AG04450 (cell line): ENCODE results near the gene INSR. TPM values are rescaled to one million over a fixed set of nuclear protein-coding genes. Genes with fewer than 3 reads are reported as not detected.
A peak's percentile ranks its signal among the peaks of the same experiment; 100 is the strongest.

ENCODE experiments used
- CTCF ChIA-PET: fragments of 300-600, 350-600 bp; formaldehyde crosslinking; extraction: SDS; loops from one replicate; lab custom pipeline; 2022; ENCODE audit warnings: antibody characterized with exemption, inconsistent platforms; lab: Charles Lee
- POLR2A ChIA-PET: fragments of 350-600 bp; formaldehyde crosslinking; extraction: SDS; loops from one replicate; lab custom pipeline; 2021; ENCODE audit warnings: antibody characterized with exemption, inconsistent platforms; lab: Yijun Ruan, JAX
- DNase-seq: peaks from one replicate; pipeline ENCODE4 v3.0.0-alpha.2; 2011; ENCODE audit warnings: low read depth, low spot score
- H3K27ac ChIP-seq: one replicate; pipeline ENCODE4 v1.5.1; 2012; ENCODE audit warnings: low read depth, low read length, control low read depth
- H3K27me3 ChIP-seq: one replicate; pipeline ENCODE4 v1.6.0; 2012; ENCODE audit warnings: low read length; ENCODE audit not compliant: control insufficient read depth, insufficient read depth
- H3K4me3 ChIP-seq: 2 replicates; pipeline ENCODE4 v1.5.1; 2011; ENCODE audit warnings: mild to moderate bottlenecking, low read depth, low read length, control low read depth
- H3K9me3 ChIP-seq: 2 replicates; pipeline ENCODE4 v1.5.1; 2012; ENCODE audit warnings: low read length; ENCODE audit not compliant: control insufficient read depth, insufficient read depth
- CTCF ChIP-seq: IDR thresholded peaks from 2 replicates; pipeline ENCODE4 v1.5.1; 2011; ENCODE audit warnings: low read depth, low read length, control low read depth, inconsistent platforms
- polyA minus RNA-seq: library from RNA; depleted of rRNA, polyadenylated mRNA; stranded (reverse); fragments of >200 nt; gene quantifications from 2 replicates; pipeline ENCODE4 v1.2.3, GENCODE V29; 2011; rRNA and poly(A)+ RNA removed
- polyA plus RNA-seq: library from polyadenylated mRNA; depleted of rRNA; stranded (reverse); fragments of >200 nt; gene quantifications from 2 replicates; pipeline ENCODE4 v1.2.3, GENCODE V29; 2011; rRNA removed

INSR gene
- polyA plus RNA-seq (2.6 and 2.9 TPM in 2 replicates), polyA minus RNA-seq (18.0 and 25.0 TPM in 2 replicates)

- H3K9me3 ChIP-seq: no peaks in the 10 kb centered on the region
- no peak for TF ChIP-seq CTCF
- DNase-seq: peak; percentile 47
- H3K27me3 ChIP-seq: peaks cover 6% of the 10 kb centered on the region
- ChIA-PET POLR2A (interaction anchor here (0.6 to 1.0 kb wide), 4 partner anchors 96 to 1539 kb away, joined by 3 to 4 read pairs (median 3); no protein-coding TSS in a partner anchor), CTCF (interaction anchor here (0.6 kb wide), 1 partner anchor 387 kb away, joined by 4 read pairs; the partner anchor contains the start of gene TRAPPC5)
- H3K27ac ChIP-seq: no peak within 1 kb of the TSS
- H3K4me3 ChIP-seq: peak within 1 kb of the TSS; percentile 61
Measured at GRCh38 chr19:7293762-7294557, at the start of gene INSR. Gene INSR (minus strand): TSS chr19:7294414. CDS start chr19:7293891, 523 bp downstream.

DNA sequence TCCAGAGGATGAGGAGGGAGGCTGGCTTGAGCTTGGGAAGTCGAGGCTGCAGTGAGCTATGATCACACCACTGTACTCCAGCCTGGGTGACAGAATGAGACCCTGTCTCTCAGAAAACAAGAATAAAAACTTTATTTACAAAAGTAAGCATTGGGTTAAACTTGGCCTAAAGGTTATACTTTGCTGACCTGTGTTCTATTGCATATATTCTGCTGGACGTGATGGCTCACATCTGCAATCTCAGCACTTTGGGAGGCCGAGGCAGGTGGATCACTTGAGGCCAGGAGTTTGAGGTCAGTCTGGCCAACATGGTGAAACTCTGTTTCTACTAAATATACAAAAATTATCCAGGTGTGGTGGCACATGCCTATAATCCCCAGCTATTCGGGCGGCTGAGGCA, 47.9 kb upstream of the INSR start:
- H3K27ac ChIP-seq: no peak overlapping the region
- no peak for TF ChIP-seq CTCF
- CTCF ChIA-PET: interaction anchor here (1.1 to 4.0 kb wide), 6 partner anchors 12 to 242 kb away, joined by 3 to 57 read pairs (median 16); no protein-coding TSS in a partner anchor
- POLR2A ChIA-PET: interaction anchor here (0.6 kb wide), 1 partner anchor 271 kb away, joined by 4 read pairs; no protein-coding TSS in a partner anchor
- H3K27me3 ChIP-seq: no peaks in the 10 kb centered on the region
- no peaks in the 10 kb centered on the region for H3K9me3 ChIP-seq
- no peak for DNase-seq
- H3K4me3 ChIP-seq: no peak overlapping the region

GRCh38 chr19:7340959-7341837, 47.0 kb upstream of the INSR start:
- CTCF ChIA-PET: interaction anchor here (0.5 to 4.0 kb wide), 29 partner anchors 11 to 806 kb away, joined by 3 to 57 read pairs (median 3); partner anchors contain the start of gene MCOLN1
- POLR2A ChIA-PET: interaction anchor here (0.6 kb wide), 1 partner anchor 270 kb away, joined by 4 read pairs; no protein-coding TSS in a partner anchor
- Histone ChIP-seq H3K27me3 (no peaks in the 10 kb centered on the region), H3K9me3 (no peaks in the 10 kb centered on the region), H3K27ac (no peak overlapping the region), H3K4me3 (no peak overlapping the region)
- TF ChIP-seq CTCF: peak; percentile 91
- DNase-seq: peak; percentile 51

GRCh38 chr19:7337380-7338194, 43.4 kb upstream of the INSR start:
- DNase-seq: no peak
- H3K4me3 ChIP-seq: no peak overlapping the region
- POLR2A ChIA-PET: no interaction called here
- CTCF ChIA-PET: interaction anchor here (0.6 to 1.2 kb wide), 3 partner anchors 235 to 906 kb away, joined by 3 to 5 read pairs (median 5); no protein-coding TSS in a partner anchor
- no peak overlapping the region for H3K27ac ChIP-seq
- H3K27me3 ChIP-seq: no peaks in the 10 kb centered on the region
- H3K9me3 ChIP-seq: no peaks in the 10 kb centered on the region
- TF ChIP-seq CTCF: no peak
